GM23248 (cell line): Measurements from ENCODE around the gene RALGDS. TPM values are rescaled to one million over a fixed set of nuclear protein-coding genes. Genes with fewer than 3 reads are reported as not detected.

Experiments used
- DNase-seq: peaks from one replicate; pipeline ENCODE4 v3.0.0-alpha.2; 2015
- H2AFZ ChIP-seq: fragments of 200-600 bp; sonication (generic); 2 replicates; pipeline ENCODE4 v1.6.1; 2016; ENCODE audit warnings: antibody characterized with exemption
- H3F3A ChIP-seq: fragments of 200-600 bp; sonication (generic); 2 replicates; pipeline ENCODE4 v1.6.1; 2016; ENCODE audit warnings: mild to moderate bottlenecking, antibody characterized with exemption, mixed run types; ENCODE audit not compliant: insufficient read depth
- H3K27ac ChIP-seq: fragments of 200-600 bp; sonication (generic); 2 replicates; pipeline ENCODE4 v1.5.1; 2016; ENCODE audit warnings: mild to moderate bottlenecking
- H3K27me3 ChIP-seq: fragments of 200-600 bp; sonication (generic); replicated peaks from 2 replicates; pipeline ENCODE4 v1.6.1; 2016; ENCODE audit warnings: mild to moderate bottlenecking; ENCODE audit not compliant: insufficient read depth
- H3K36me3 ChIP-seq: fragments of 200-600 bp; sonication (generic); 2 replicates; pipeline ENCODE4 v1.6.1; 2016; ENCODE audit warnings: low read depth, mild to moderate bottlenecking
- H3K4me1 ChIP-seq: fragments of 200-600 bp; sonication (generic); 2 replicates; pipeline ENCODE4 v1.6.1; 2016; ENCODE audit warnings: mild to moderate bottlenecking; ENCODE audit not compliant: insufficient read depth
- H3K4me2 ChIP-seq: fragments of 200-600 bp; sonication (generic); one replicate; pipeline ENCODE4 v1.6.1; 2016; ENCODE audit warnings: mild to moderate bottlenecking; ENCODE audit not compliant: unreplicated experiment
- H3K4me3 ChIP-seq: fragments of 200-600 bp; sonication (generic); 2 replicates; pipeline ENCODE4 v1.5.1; 2016; ENCODE audit warnings: mild to moderate bottlenecking
- H3K79me2 ChIP-seq: fragments of 200-600 bp; sonication (generic); 2 replicates; pipeline ENCODE4 v1.6.1; 2016; ENCODE audit warnings: mild to moderate bottlenecking; ENCODE audit not compliant: insufficient read depth
- H3K9ac ChIP-seq: fragments of 200-600 bp; sonication (generic); 2 replicates; pipeline ENCODE4 v1.6.1; 2016; ENCODE audit warnings: mild to moderate bottlenecking
- H3K9me2 ChIP-seq: fragments of 200-600 bp; sonication (generic); 2 replicates; pipeline ENCODE4 v1.6.1; 2016; ENCODE audit warnings: mixed run types, mild to moderate bottlenecking, moderate library complexity; ENCODE audit not compliant: insufficient read depth
- H3K9me3 ChIP-seq: fragments of 200-600 bp; sonication (generic); one replicate; pipeline ENCODE4 v1.6.1; 2017; ENCODE audit warnings: low read depth
- H4K20me1 ChIP-seq: fragments of 200-600 bp; sonication (generic); 2 replicates; pipeline ENCODE4 v1.6.0; 2016; ENCODE audit not compliant: insufficient read depth
- EZH2 ChIP-seq: fragments of 200-600 bp; sonication (generic); IDR thresholded peaks from 2 replicates; pipeline ENCODE4 v1.6.1; 2018; ENCODE audit warnings: antibody characterized with exemption, mild to moderate bottlenecking; ENCODE audit not compliant: insufficient read depth, poor library complexity, severe bottlenecking
- EZH2phosphoT487 ChIP-seq: fragments of 200-600 bp; sonication (generic); IDR thresholded peaks from 2 replicates; pipeline ENCODE4 v1.6.1; 2018; ENCODE audit warnings: antibody characterized with exemption, moderate library complexity, mild to moderate bottlenecking, low read depth; ENCODE audit not compliant: insufficient read depth
- WGBS, 2 experiments: methylation state at CpG; one replicate each; pipeline ENCODE4 v1.1.6; 2015 to 2017; ENCODE audit warnings: low lambda C conversion rate in 2 of 2, low coverage in 1 of 2; ENCODE audit errors: missing lambda C conversion rate in 2 of 2; 5-methylcytosine and 5-hydroxymethylcytosine counted together
- in situ Hi-C: fragments of 300-500 bp; cut with MboI; formaldehyde crosslinking; loops from 2 replicates; pipeline ENCODE4 v1.15.0; 2020
- polyA plus RNA-seq: library from polyadenylated mRNA; unstranded; fragments of >200 nt; fragmentation: Nextera tagmentation; extraction: Ambion mirVana; gene quantifications from 2 replicates; pipeline ENCODE4 v1.2.1, GENCODE V29; 2016
- total RNA-seq: library from RNA; depleted of rRNA; stranded (reverse); fragments of >200 nt; shearing (Covaris generic); gene quantifications from 2 replicates; pipeline ENCODE4 v1.2.3, GENCODE V29; 2014

The RALGDS gene
- total and polyA plus RNA-seq, 2 experiments from 2014 or later = 8.9 to 21.7 TPM

- TF ChIP-seq EZH2 (no peak), EZH2phosphoT487 (no peak)
- 72 to 75% methylated on average over 3 of the region's 3 CpGs for WGBS, 2 experiments
- no peaks in the 10 kb centered on the region for H3K27me3 ChIP-seq
Measured at GRCh38 chr9:133167769-133168168, 46.7 kb upstream of the RALGDS start.

GRCh38 chr9:133167096-133167730 lies 46.2 kb upstream of the RALGDS start:
- no peaks in the 10 kb centered on the region for H3K79me2 ChIP-seq
- no peak overlapping the region for H2AFZ ChIP-seq
- no peaks in the 10 kb centered on the region for H3K9me2 ChIP-seq
- no peak overlapping the region for H3K9ac ChIP-seq
- no peaks in the 10 kb centered on the region for H3F3A ChIP-seq
- no peaks in the 10 kb centered on the region for H4K20me1 ChIP-seq
- no peaks in the 10 kb centered on the region for H3K9me3 ChIP-seq
- H3K4me1 ChIP-seq = no peaks in the 10 kb centered on the region
- H3K4me3 ChIP-seq = no peak overlapping the region
- no peak overlapping the region for H3K4me2 ChIP-seq
- H3K27me3 ChIP-seq = no peaks in the 10 kb centered on the region
- H3K36me3 ChIP-seq = no peaks in the 10 kb centered on the region
- 64 to 65% methylated on average over 3 of the region's 3 CpGs for WGBS, 2 experiments
- H3K27ac ChIP-seq = no peak overlapping the region
- in situ Hi-C loops = no loop called here
- TF ChIP-seq EZH2 (no peak), EZH2phosphoT487 (no peak)
- DNase-seq = no peak

More at GRCh38 chr9:133167769-133168168, 46.7 kb upstream of the RALGDS start:
- Histone ChIP-seq H3K4me3 (no peak overlapping the region), H3K9me3 (no peaks in the 10 kb centered on the region), H3K9ac (no peak overlapping the region), H4K20me1 (no peaks in the 10 kb centered on the region), H3K79me2 (no peaks in the 10 kb centered on the region), H2AFZ (no peak overlapping the region), H3K4me2 (no peak overlapping the region), H3K36me3 (no peaks in the 10 kb centered on the region), H3K4me1 (no peaks in the 10 kb centered on the region), H3F3A (no peaks in the 10 kb centered on the region), H3K9me2 (no peaks in the 10 kb centered on the region), H3K27ac (no peak overlapping the region)
- in situ Hi-C loops = no loop called here
- no peak for DNase-seq

GRCh38 chr9:133166392-133166791 lies 45.4 kb upstream of the RALGDS start:
- no peak overlapping the region for H3K27ac ChIP-seq
- no peaks in the 10 kb centered on the region for H3K9me2 ChIP-seq
- no peak overlapping the region for H3K9ac ChIP-seq
- no peaks in the 10 kb centered on the region for H4K20me1 ChIP-seq
- no peak overlapping the region for H3K4me3 ChIP-seq
- no peaks in the 10 kb centered on the region for H3K27me3 ChIP-seq
- in situ Hi-C loops = no loop called here
- TF ChIP-seq EZH2 (no peak), EZH2phosphoT487 (no peak)
- H3K36me3 ChIP-seq = no peaks in the 10 kb centered on the region
- H3K4me1 ChIP-seq = no peaks in the 10 kb centered on the region
- H3F3A ChIP-seq = no peaks in the 10 kb centered on the region
- H3K79me2 ChIP-seq = no peaks in the 10 kb centered on the region
- no peak for DNase-seq
- 82 to 91% methylated on average over 14 to 17 of the region's 17 CpGs for whole genome bisulfite sequencing, 2 experiments
- no peak overlapping the region for H3K4me2 ChIP-seq
- H3K9me3 ChIP-seq = no peaks in the 10 kb centered on the region
- H2AFZ ChIP-seq = no peak overlapping the region

- H3K9me3 ChIP-seq = no peaks in the 10 kb centered on the region
- in situ Hi-C loops = no loop called here
- H2AFZ ChIP-seq = no peak overlapping the region
- no peaks in the 10 kb centered on the region for H3K9me2 ChIP-seq
- H3K27ac ChIP-seq = no peak overlapping the region
- H3K4me1 ChIP-seq = no peaks in the 10 kb centered on the region
- H3K79me2 ChIP-seq = no peaks in the 10 kb centered on the region
- H3K27me3 ChIP-seq = no peaks in the 10 kb centered on the region
- no peak overlapping the region for H3K4me3 ChIP-seq
- no peaks in the 10 kb centered on the region for H3F3A ChIP-seq
- DNase-seq = no peak
- H3K4me2 ChIP-seq = no peak overlapping the region
- 91% methylated on average over 2 of the region's 2 CpGs for whole genome bisulfite sequencing, 2 experiments
- H4K20me1 ChIP-seq = no peaks in the 10 kb centered on the region
- no peak overlapping the region for H3K9ac ChIP-seq
- TF ChIP-seq EZH2phosphoT487 (no peak), EZH2 (no peak)
- no peaks in the 10 kb centered on the region for H3K36me3 ChIP-seq
Measured at GRCh38 chr9:133165452-133165730, 44.4 kb upstream of the RALGDS start.

- TF ChIP-seq EZH2phosphoT487 (no peak), EZH2 (no peak)
- in situ Hi-C loops = no loop called here
- H3K4me3 ChIP-seq = peak overlapping the region; percentile 84
- peak overlapping the region; percentile 80 for H3K9ac ChIP-seq
- H3K9me3 ChIP-seq = no peaks in the 10 kb centered on the region
- H3K27me3 ChIP-seq = no peaks in the 10 kb centered on the region
- H3K4me2 ChIP-seq = peak overlapping the region; percentile 86
- 58 to 60% methylated on average over 13 of the region's 13 CpGs for WGBS, 2 experiments
- no peak overlapping the region for H3K27ac ChIP-seq
- no peaks in the 10 kb centered on the region for H3F3A ChIP-seq
- DNase-seq = no peak
- H2AFZ ChIP-seq = peak overlapping the region; percentile 97
- H3K9me2 ChIP-seq = no peaks in the 10 kb centered on the region
- no peaks in the 10 kb centered on the region for H3K79me2 ChIP-seq
- H3K36me3 ChIP-seq = no peaks in the 10 kb centered on the region
- H4K20me1 ChIP-seq = no peaks in the 10 kb centered on the region
- H3K4me1 ChIP-seq = no peaks in the 10 kb centered on the region
Measured at GRCh38 chr9:133164191-133164590, 43.2 kb upstream of the RALGDS start.
